NCI-H524 treated with DMSO at 0.1 percent for 48 hours (cell line): ENCODE measurements around the gene ST6GALNAC3.
"Not testable (repeated sequence)": the region's sequence is repeated elsewhere in the genome, so short reads cannot be mapped to it uniquely, and the experiment has no call there.

Experiments used
- DNase-seq: peaks from one replicate; lab custom pipeline; 2025; lab: John Stamatoyannopoulos, UW

The ST6GALNAC3 gene

GRCh38 chr1:76073481-76073880 is 1.1 kb upstream of the ST6GALNAC3 start:
- no peak for DNase-seq

GRCh38 chr1:76075188-76075489 is 593 bp downstream of the ST6GALNAC3 start:
- no peak for DNase-seq

GRCh38 chr1:76075877-76076276 is 1.3 kb downstream of the ST6GALNAC3 start:
- no peak for DNase-seq

GRCh38 chr1:76079475-76080227 is 5.1 kb downstream of the ST6GALNAC3 start:
- no peak for DNase-seq

GRCh38 chr1:76080552-76081079 is 6.1 kb downstream of the ST6GALNAC3 start:
- DNase-seq = no peak

GRCh38 chr1:76082062-76082461 is 7.5 kb downstream of the ST6GALNAC3 start:
- DNase-seq = no peak

- DNase-seq = no peak
Measured at GRCh38 chr1:76083189-76083588, 8.6 kb downstream of the ST6GALNAC3 start.

GRCh38 chr1:76084029-76084627 is 9.6 kb downstream of the ST6GALNAC3 start:
- DNase-seq = no peak

- no peak for DNase-seq
Measured at GRCh38 chr1:76084685-76085084, 10.1 kb downstream of the ST6GALNAC3 start.

GRCh38 chr1:76086109-76086508 is 11.6 kb downstream of the ST6GALNAC3 start:
- no peak for DNase-seq

GRCh38 chr1:76086597-76086996 is 12.1 kb downstream of the ST6GALNAC3 start:
- DNase-seq = no peak

- no peak for DNase-seq
Measured at GRCh38 chr1:76090283-76091203, 16.0 kb downstream of the ST6GALNAC3 start.

GRCh38 chr1:76092812-76093211 is 18.3 kb downstream of the ST6GALNAC3 start:
- DNase-seq = no peak

- no peak for DNase-seq
Measured at GRCh38 chr1:76093522-76094312, 19.2 kb downstream of the ST6GALNAC3 start.

GRCh38 chr1:76095802-76096201 is 21.3 kb downstream of the ST6GALNAC3 start:
- no peak for DNase-seq

GRCh38 chr1:76097064-76097463 is 22.5 kb downstream of the ST6GALNAC3 start:
- not testable (repeated sequence) for DNase-seq

- DNase-seq = no peak
Measured at GRCh38 chr1:76098845-76099244, 24.3 kb downstream of the ST6GALNAC3 start.

- no peak for DNase-seq
Measured at GRCh38 chr1:76101548-76101947, 27.0 kb downstream of the ST6GALNAC3 start.

- DNase-seq = no peak
Measured at GRCh38 chr1:76102046-76102445, 27.5 kb downstream of the ST6GALNAC3 start.

- no peak for DNase-seq
Measured at GRCh38 chr1:76103034-76103433, 28.5 kb downstream of the ST6GALNAC3 start.

- DNase-seq = no peak
Measured at GRCh38 chr1:76105372-76105771, 30.8 kb downstream of the ST6GALNAC3 start.

- DNase-seq = no peak
Measured at GRCh38 chr1:76106251-76106650, 31.7 kb downstream of the ST6GALNAC3 start.
